Activated CD4-positive, alpha-beta T cell treated with anti-CD3 and anti-CD28 coated beads, Interleukin-2, amount 50 U/mL, for 1 hour (primary cell): ENCODE data around the gene PRSS8.
"Not testable (repeated sequence)": the region's sequence is repeated elsewhere in the genome, so short reads cannot be mapped to it uniquely, and the experiment has no call there.

ENCODE experiments used
- DNase-seq: peaks from one replicate; pipeline ENCODE4 v3.0.0-alpha.2; 2020

Gene PRSS8

DNA sequence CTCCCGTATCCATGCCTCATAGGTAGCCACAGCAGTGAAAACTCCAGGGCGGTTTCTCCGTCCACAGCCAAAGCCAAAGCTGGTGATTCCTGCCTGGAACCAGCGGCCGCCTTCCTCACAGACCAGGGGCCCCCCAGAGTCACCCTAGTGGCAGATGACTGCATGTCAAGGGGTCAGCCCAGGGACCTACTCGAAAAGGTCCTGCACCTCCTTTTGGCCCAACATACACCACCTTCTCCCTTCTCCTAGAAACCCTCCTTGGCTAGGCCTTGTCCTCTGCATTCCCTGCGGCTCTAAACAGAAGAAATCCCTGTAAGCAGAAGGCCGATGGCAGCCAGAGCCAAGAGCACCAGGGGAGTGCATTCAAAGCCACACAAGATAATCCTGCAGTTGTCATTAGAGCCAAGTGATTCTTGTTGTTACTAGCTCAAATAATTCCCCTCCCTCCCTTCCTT is 8.2 kb upstream of the PRSS8 start:
- DNase-seq, result no peak

DNA sequence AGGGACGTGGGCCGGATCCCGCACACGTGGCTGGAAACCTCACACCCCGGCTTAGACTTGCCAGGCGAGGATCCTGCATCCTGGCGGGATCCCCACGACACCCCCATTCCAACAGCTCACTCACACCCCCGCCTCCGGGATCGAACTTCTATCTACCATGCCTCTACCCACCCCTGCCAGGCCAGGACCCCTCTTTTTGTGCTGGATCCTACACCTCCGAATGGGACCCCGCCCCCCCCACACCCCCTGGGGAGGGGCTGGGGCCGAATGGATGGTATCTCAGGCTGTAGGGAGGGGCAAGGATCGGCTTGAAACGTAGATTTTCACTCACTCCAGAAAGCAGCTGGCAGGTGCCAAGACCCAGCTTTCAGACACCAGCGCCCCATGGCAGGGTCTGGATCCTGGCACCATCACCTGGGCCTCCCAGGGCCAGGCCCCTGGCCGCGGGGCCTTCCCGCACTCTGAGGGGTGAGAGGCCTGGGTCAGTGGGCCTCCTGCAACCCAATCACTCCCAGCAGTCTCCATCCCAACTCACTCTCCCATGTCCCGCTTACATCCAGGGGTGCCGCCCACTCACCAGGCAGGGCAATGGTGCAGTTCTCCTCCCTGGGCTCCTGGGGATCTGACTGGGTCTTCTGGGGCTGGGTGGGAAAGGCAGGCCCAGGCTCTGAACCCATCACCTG is 7.6 kb upstream of the PRSS8 start:
- DNase-seq, result no peak

DNA sequence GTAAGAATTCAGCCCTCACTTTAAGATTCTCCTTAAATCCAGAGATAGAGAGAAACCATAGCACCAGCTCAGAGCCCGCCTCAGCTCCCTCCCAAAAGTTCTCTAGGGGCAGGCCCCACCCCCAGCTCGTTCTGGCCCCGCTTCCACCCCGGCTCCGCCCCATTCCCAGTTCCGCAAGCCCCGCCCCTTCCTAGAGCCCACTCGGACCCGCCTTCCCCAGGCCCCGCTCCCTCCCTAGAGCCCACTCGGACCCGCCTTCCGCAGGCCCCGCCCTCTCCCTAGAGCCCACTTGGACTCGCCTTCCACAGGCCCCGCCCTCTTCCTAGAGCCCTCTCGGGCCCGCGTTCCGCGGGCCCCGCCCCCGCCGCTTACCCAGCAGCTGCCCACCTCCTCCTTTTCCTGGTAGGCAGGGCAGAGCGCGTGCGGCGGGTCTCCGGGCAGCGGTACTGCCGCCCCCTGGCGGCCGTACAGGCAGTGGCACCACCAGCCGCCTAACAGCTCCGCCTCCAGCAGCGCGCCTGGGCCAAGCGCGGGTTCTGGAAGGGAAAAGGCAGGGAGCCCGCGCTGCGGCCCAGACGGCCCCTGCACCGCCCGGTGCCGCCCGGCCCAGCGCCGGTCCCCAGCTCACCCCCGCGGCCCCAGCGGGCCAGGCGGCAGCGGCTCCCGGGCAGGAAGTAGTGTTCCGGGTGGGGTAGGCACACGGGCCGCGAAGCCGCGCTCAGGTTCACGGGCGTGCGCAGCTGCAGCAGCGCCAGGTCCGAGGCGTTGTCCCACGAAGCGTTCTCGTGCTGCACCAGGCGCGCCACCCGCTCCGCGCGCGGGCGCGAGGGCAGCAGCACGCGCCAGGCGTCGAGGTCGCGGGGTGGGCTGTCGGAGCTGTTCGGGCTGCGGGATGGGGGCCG is 6.8 kb upstream of the PRSS8 start:
- peak; percentile 93 for DNase-seq

DNA sequence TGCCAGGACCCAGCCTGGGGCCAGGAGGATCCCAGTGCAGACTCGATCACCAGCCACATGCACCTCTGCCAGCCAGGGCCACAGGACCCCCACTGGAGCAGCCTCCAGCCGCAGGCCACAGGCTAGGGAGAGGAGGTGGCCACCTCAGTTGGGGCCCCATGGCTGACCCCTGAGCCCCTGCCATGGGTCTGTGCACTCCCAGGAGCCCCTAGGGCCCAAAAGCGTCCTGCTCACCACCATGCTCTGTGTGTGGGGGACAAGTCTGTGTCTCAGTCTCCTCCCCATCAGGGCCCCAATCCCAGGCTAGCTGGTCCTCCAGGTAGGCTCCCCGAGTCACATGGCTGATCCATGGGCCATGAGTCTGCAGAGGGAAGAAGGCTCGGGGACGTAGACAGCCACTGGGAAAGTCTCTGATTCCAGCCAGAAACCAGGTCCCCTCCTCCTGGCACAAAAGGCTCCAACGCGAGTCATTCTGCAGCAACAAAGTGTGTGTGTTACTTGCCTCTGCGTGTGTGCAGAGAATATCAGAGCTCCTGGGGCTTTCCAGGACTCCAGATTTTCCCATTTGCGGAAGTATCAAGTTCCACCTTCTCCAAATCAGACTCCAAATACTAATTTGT is 6.1 kb upstream of the PRSS8 start:
- DNase-seq, result no peak

DNA sequence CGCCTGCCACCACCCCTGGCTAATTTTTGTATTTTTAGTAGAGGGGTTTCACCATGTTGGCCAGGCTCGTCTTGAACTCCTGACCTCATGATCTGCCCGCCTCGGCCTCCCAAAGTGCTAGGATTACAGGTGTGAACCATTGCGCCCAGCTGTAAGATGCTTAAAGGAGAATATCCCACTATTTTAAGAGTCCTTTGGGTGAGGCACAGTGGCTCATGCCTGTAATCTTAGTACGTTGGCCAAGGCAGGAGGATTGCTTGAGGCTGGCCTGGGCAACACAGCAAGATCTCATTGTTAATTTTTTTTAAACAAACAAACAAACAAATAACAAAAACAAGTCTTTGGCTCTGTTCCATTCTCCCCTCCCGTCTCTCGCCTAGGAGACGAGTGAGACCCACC is 5.5 kb upstream of the PRSS8 start:
- DNase-seq, result not testable (repeated sequence)

DNA sequence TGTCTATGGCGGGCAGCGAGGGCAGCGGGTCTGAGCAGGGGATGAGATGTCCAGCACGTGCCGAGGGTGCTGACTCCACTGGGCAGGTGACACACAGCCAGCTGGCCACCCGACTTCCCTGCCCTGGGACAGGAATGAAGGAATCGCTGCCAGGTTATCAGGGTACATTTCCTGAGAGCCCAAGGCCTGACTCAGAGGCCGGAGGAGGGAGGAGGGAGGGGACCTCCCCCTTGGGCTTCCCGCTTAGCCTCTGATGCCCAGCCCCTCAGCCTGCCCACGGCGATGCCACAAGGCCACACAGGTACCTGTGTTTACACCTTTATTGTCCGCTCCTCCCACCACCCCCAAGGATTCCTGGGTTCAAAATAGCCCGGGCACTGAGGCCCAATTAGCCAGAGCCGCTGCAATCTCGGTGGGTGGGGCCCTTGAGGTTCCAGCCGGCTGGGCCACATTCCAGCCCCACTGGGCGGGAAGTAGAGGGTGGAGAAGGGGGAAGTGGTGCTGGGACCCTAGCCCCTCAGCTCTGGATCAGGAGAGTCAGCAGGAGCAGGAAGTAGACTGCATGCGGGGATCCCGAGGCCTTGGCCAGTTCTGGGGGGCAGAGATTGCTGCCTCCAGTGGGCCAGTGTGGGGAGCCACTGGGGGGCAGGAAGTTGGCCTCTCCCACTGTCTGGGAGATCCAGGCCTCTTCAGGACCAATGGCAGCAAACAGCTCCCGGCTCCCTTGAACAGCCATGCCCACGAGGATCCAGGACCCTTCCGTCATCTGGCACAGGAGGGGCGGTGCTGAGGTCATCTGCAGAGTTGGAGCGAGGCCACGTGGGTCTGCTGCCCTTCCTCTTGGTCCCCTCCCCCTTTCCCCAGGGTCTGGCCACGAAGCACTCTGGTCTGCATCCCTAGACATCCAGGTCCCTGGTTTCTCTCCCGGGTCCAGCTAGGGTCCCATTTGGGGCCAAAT is 3.4 kb upstream of the PRSS8 start:
- no peak for DNase-seq

DNA sequence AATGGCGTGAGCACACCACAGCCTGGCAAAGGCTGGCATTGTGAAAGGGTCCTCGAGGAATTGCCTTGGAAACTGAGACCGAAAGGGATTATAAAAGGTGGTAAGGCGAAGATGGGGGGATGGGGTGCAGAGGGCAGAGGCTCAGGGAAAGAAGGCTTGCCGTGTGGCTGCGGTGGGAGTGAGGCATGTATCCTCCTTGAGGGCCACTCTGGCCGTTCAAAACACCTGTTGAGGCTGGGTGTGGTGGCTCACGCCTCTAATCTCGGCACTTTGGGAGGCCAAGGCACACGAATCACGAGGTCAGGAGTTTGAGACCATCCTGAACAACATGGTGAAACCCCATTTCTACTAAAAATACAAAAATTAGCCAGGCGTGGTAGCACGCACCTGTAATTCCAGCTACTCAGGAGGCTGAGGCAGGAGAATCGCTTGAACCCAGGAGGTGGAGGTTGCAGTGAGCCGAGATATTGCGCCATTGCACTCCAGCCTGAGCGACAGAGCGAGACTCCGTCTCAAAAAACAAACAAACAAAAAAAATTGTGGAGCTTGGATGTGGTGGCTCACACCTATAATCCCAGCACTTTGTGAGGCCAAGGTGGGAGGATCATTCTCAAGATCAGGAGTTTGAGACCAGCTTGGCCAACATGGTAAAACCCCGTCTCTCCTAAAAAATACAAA is 1.4 kb upstream of the PRSS8 start:
- not testable (repeated sequence) for DNase-seq

DNA sequence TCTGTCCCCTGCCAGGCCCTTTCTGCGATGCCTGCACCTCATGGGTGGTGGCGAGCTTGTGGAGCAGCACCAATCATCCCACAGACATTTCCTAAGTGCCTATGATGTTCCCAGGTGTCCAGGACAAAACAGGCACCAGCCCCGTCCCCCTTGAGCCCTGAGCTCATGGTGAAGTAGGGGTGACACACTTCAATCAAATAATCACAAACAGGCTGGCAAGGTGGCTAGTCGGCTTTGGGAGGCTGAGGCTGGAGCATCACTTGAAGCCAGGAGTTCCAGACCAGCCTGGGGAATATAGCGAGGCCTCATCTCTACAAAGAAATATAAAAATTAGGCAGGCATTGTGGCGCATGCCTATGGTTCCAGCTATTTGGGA is 748 bp upstream of the PRSS8 start:
- DNase-seq, result no peak

DNA sequence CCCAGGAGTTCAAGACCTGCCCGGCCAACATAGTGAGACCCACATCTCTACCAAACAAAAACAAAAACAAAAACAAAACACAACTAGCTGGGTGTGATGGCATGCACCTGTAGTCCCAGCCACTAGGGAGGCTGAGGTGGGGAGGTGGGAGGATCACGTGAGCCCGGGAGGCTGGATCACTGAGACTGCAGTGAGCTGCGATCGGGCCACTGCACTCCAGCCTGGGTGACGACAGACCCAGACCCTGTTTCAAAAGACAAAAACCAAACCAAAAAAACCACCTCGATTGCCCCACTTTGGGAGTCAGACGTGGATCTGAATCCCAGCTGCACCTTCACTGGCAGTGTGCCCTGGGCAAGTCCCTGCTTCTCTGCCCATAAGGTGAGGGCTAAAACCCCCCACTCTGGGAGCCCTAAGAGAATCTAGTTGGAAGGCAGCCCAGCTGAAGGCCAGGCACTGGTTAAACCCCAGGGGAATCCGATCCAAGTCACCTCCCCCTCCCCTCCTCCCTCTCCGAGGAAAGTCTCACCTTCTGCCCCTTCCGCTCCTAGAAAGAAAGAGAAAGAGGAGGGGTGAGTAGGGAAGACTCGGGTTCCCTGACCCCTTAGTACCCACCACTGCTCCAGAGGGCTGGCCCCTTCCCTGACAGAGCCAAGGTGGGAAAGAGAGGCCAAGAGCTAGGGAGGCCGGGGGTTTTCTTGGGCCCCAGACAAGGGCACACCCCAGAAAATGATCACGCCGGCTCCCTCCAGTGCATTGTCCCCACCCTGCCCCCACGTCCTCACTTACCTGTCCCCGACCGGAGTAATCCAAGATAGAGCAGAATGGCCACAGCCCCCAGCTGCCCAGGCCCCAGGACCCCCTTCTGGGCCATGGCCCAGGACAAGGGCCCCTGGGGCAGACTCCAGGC is 647 bp downstream of the PRSS8 start:
- DNase-seq, result no peak

DNA sequence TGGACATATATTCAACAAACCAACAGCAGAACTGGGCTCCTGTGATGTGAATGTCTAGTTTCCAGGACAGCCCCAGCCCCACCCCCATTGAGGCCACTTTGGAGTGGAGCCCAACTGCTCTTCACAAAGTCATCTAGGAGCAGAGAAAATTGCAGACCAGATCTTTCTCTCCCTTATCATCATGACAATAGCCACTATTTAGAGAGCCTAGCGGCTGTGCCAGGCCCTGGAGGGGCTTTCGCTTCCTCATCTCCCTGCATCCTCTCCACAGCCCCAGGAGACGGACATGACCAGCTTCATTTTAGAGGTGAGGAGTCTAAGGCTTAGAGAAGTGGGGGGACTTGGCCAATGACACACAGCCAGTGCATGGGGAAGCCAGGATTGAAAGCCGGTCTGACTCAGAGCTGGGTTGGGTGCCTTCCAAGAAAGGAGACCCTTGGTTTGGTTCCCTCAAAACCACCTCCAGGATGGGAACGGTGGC is 1.4 kb downstream of the PRSS8 start:
- DNase-seq, result no peak

DNA sequence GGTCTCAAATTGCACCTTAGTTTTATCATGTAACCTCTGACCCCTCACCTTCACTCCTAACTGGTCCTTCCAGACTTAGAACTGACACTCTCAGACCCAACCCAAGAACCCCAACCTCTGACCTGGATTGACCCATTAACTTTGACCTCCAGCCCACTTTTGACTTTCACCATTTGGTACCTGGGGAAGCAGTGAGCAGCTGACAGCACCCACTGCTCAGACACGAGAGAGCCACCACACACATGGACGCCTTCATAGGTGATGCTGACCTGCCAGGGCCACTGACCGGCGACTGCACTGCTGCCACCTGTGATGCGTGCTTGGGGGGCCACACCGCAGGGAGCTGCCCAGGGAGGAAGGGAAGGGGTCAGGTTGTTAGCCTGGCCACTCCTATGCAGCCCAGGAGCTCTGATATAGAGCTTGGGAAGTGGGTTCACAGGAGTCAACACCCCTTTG is 2.5 kb downstream of the PRSS8 start:
- DNase-seq, result no peak

DNA sequence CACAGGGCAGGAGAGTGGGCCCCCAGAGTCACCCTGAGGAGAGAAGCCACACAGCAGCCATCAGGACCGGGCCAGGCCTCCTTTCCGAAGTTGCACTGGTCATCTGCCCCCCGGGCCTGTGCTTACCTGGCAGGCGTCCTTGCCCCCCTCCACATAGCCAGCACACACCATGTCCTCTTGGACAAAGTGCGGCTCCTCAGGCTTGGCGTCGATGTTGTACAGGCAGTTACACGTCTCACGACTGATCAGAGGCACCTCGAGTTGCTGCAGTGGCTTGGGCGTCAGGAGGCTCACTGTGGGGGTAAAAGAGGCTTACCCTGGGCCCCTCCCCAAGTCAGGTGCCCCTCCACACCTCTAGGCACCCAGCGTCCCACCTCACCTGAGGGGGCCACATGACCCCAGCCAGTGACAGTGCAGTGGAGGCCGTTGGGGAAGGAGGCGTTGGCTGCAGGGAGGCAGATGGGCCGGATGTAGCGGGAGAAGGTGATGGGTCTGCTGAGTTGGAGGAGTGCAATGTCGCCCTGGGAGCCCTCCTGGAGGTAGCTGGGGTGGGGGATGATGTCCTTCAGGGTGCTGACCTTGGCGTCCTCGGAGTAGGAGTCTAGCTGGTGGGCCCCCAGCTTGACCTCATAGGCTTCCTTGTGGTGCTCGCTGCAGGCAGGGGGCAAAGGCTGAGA is 3.1 kb downstream of the PRSS8 start:
- no peak for DNase-seq

DNA sequence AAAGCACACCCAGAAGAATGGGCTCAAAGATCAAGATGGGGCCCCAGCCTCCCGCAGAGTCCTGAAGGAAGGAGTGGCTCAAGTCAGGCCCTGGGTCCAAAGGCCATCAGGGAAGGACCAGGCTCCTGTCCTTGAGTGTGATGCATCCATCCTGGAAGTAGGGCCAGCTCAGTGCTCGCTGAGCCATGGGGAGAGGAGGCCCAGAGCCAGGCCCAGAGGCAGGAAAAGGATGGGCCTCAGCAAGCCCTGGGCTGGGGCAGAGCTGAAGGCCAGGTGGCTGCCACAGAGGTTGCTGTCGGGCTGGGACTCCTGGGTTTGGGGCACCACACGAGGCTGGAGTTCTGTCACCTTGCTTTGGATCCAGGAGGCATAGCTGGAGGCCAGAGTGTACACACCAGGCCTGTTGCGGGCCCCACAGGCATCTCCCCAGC is 3.7 kb downstream of the PRSS8 start:
- no peak for DNase-seq

DNA sequence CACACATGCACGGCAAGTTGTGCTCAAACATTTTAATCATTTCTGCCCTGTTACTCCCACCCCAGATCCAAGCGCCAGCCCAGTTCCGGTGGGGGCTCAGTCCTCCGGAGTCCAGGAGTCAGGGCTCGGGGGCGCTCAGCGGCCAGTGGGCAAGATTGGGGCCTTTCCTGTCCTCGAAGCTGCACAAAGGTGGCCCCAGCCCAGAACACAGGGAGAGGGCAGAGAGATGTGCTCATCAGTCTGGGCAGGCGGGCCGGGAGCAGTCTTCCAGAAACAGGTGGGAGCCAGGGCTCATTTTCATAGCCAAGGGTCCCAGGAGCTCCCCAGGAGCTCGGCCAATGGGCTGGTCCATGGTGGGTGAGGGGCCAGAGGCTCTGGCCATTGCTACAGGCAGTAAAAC is 4.1 kb downstream of the PRSS8 start:
- DNase-seq, result no peak

DNA sequence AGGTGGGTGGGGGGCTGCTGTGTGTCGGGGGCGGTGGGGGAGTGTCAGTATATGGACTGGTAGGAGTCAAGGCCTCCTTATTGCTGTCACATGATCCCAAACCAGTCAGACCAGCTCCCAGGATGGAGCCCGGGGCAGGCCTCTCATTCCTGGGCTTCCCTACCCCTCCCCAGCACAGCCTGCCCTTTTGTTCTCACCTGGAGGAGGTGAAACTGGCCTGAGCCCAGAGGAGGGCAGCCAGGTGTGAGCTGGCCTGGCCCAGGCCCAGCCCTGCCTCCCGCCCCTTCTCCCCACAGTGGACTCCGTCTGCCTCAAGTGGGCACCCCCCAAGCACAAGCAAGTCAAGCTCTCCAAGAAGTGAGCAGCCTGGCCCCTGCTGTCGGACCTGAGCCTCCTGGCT is 4.6 kb downstream of the PRSS8 start:
- no peak for DNase-seq

DNA sequence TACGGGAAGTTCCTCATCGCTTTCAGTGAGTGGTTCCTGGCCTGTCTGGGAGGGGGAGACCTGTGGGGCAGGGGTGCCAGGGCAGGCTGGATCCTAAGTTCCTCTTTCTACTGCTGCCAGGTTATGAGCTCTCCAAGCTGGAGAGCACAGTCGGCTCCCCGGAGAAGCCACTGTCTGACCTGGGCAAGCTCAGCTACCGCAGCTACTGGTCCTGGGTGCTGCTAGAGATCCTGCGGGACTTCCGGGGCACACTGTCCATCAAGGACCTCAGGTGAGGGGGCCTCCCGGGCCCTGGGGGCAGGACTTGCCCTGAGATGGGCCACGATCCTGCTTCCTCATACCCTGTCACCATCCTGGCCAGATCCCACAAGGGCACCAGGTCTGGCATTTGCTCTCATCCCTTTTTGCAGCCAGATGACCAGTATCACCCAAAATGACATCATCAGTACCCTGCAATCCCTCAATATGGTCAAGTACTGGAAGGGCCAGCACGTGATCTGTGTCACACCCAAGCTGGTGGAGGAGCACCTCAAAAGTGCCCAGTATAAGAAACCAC is 5.1 kb downstream of the PRSS8 start:
- no peak for DNase-seq

DNA sequence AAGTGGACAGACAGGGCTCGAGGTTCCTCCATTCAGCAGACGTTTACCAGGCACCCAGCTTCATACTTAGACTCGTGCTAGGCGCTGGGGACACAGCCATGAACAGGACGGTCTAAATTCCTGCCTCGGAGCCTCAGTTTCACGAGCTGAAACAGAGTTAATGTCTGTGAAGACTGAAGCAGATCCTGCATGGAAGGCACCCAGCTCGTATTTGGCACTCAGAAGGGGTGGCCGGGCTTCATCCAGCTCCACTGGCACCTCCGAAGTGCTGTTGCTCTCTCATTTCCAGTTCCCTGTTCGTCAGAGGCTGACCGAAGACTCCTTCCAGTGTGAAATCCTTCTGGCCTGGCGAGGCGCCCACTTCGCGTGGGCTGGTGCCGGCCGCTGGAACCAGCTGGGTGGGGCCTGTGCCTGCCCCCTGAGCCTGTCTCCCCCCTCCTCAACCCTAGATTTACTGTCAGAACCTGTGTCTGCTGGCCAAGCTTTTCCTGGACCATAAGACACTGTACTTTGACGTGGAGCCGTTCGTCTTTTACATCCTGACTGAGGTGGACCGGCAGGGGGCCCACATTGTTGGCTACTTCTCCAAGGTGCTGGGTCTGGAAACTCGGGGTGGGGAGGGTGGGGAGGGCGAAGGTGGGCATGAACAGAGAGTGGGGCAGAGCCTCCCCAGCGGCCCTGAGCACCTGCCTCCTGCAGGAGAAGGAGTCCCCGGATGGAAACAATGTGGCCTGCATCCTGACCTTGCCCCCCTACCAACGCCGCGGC is 5.8 kb downstream of the PRSS8 start:
- DNase-seq, result no peak

DNA sequence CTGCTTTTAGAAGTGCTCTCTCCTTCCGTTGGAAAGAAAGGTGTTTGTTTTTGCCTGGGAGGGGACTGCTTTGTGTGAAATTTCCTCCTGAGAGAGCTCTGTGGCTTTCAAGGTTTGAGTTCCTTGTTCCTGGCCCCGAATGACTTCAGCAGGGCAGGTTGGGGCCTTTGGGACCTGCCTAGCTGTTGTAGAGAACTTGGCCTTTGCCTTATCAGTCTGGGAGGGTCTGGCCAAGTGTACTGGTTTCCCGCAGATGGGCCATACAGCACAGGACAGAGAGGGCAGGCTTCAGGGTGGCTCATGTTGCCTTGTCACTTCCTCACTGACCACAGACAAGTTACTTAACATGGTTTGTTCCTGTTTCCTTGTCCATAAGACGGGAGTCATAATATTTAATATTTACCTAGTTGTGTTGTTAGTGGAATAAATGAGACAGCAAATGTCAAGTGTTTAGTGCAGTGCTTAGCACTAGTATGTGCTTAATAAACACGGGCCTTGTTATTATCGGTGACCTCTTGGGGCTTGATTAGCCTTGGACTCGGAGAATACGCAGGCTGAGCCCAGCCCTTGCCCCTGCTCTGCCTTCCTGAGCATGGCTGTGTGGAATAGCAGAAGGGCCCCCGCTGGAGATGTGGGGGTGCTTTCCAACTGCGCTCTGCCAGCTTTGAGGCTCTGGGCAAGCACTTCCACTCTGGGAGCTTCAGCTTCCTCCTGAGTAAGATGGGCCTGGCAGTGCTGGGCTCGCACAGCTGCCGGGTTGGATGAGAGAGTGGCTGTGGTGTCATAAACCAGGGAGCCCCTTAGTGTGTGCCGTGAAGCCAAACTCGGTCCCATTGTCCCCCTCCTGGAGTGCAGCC is 6.6 kb downstream of the PRSS8 start:
- DNase-seq, result no peak
